HepG2 (cell line): Measurements from ENCODE around the gene CYP2J2. TPM values are rescaled to one million over a fixed set of nuclear protein-coding genes. Genes with fewer than 3 reads are reported as not detected.

ENCODE experiments used
- ATAC-seq: fragments of 200-7000 bp; cut with Tn5 transposase; 3 replicates; pipeline ENCODE4 v1.9.1; 2020; ENCODE audit warnings: mild to moderate bottlenecking, moderate library complexity
- BruUV-seq: library from RNA; stranded (reverse); fragments of 400-500 nt; replicated peaks from 2 replicates; lab custom pipeline; 2021; lab: Mats Ljungman, UMichigan
- CTCF ChIA-PET: fragments of 300-600 bp; formaldehyde crosslinking; extraction: SDS; loops from one replicate; lab custom pipeline; 2021; ENCODE audit warnings: low total read pairs, inconsistent platforms, low intra/inter-chr PET ratio; lab: Yijun Ruan, JAX
- POLR2A ChIA-PET: fragments of 350-600 bp; sonication (Branson Sonifier 250); formaldehyde crosslinking; loops from one replicate; lab custom pipeline; 2020; ENCODE audit warnings: antibody characterized with exemption, inconsistent platforms; lab: Yijun Ruan, JAX
- DNase-seq: peaks from one replicate; pipeline ENCODE4 v3.0.0-alpha.2; 2015; ENCODE audit warnings: low spot score
- FAIRE-seq: peaks from 3 replicates; lab custom pipeline; 2011; peaks lifted over from hg19 to GRCh38; lab: Jason Lieb, UNC
- H2AFZ ChIP-seq: one replicate; pipeline ENCODE4 v1.6.1; 2011; ENCODE audit warnings: low read length, inconsistent platforms
- H3K27ac ChIP-seq: fragments of 300-600 bp; 3 replicates; pipeline ENCODE4 v1.8.0; 2011; ENCODE audit warnings: mixed run types, mild to moderate bottlenecking, mixed read lengths, low read length, inconsistent platforms; ENCODE audit not compliant: insufficient read depth; ENCODE audit errors: extremely low read length
- H3K27me3 ChIP-seq, 2 experiments: fragments of 200-600 bp in 1 of 2; 2 replicates in 1 of 2; 3 replicates in 1 of 2; pipeline versions ENCODE4 v1.6.0 to v1.8.0; 2011; ENCODE audit warnings: low read length in 2 of 2, mild to moderate bottlenecking in 2 of 2, moderate library complexity in 2 of 2, inconsistent platforms in 1 of 2; ENCODE audit not compliant: insufficient read depth in 2 of 2, control insufficient read depth in 1 of 2
- H3K36me3 ChIP-seq, 2 experiments: fragments of 200-600 bp in 1 of 2; replicated peaks in 1 of 2; 2 replicates in 1 of 2; 3 replicates in 1 of 2; pipeline versions ENCODE4 v1.5.1 to v1.8.0; 2011; ENCODE audit warnings: low read length in 2 of 2, inconsistent platforms in 1 of 2; ENCODE audit not compliant: insufficient read depth in 2 of 2, control insufficient read depth in 1 of 2
- H3K4me1 ChIP-seq: 2 replicates; pipeline ENCODE4 v1.5.1; 2012; ENCODE audit warnings: low read length, inconsistent platforms; ENCODE audit not compliant: insufficient read depth
- H3K4me2 ChIP-seq: 2 replicates; pipeline ENCODE4 v1.6.0; 2011; ENCODE audit warnings: low read depth, low read length, inconsistent platforms
- H3K4me3 ChIP-seq, 3 experiments: fragments of 200-600 bp in 1 of 3; sonication (generic), shearing (Covaris generic) in 1 of 3; replicated peaks in 1 of 3; 2 replicates each; pipeline ENCODE4 v1.5.1; 2011 to 2016; ENCODE audit warnings: low read length in 3 of 3, inconsistent platforms in 2 of 3, low read depth in 2 of 3, mild to moderate bottlenecking in 2 of 3, control low read depth in 1 of 3, mixed read lengths in 1 of 3; ENCODE audit not compliant: insufficient read depth in 1 of 3
- H3K79me2 ChIP-seq: one replicate; pipeline ENCODE4 v1.6.1; 2011; ENCODE audit warnings: low read length, inconsistent platforms; ENCODE audit not compliant: insufficient read depth
- H3K9ac ChIP-seq: 2 replicates; pipeline ENCODE4 v1.6.0; 2011; ENCODE audit warnings: mild to moderate bottlenecking, low read depth, low read length, inconsistent platforms; ENCODE audit not compliant: insufficient read depth
- H3K9me3 ChIP-seq: 2 replicates; pipeline ENCODE4 v1.5.1; 2012; ENCODE audit warnings: mild to moderate bottlenecking, low read length
- H4K20me1 ChIP-seq: 2 replicates; pipeline ENCODE4 v1.6.0; 2011; ENCODE audit warnings: inconsistent platforms, mild to moderate bottlenecking, low read length, moderate library complexity; ENCODE audit not compliant: insufficient read depth
- BRF2 ChIP-seq: sonication (generic); formaldehyde crosslinking; IDR thresholded peaks from 2 replicates; pipeline ENCODE4 v1.8.1; 2022; ENCODE audit warnings: mild to moderate bottlenecking, missing genetic modification reagents
- KDM5B ChIP-seq: sonication (generic); formaldehyde crosslinking; IDR thresholded peaks from 2 replicates; pipeline ENCODE4 v1.4.0; 2020; ENCODE audit warnings: missing genetic modification reagents, mild to moderate bottlenecking, borderline replicate concordance
- RARA ChIP-seq: IDR thresholded peaks from 2 replicates; pipeline ENCODE4 v1.6.1; 2016; ENCODE audit warnings: missing genetic modification reagents, missing compliant biosample characterization
- SNRNP70 ChIP-seq: fragments of 200-400 bp; formaldehyde crosslinking; IDR thresholded peaks from 2 replicates; pipeline ENCODE4 v1.6.1; 2017; ENCODE audit warnings: mild to moderate bottlenecking, low read depth, low read length, moderate library complexity
- ZBTB42 ChIP-seq: sonication (generic); formaldehyde crosslinking; IDR thresholded peaks from 2 replicates; pipeline ENCODE4 v1.5.0; 2020; ENCODE audit warnings: mild to moderate bottlenecking, missing genetic modification reagents
- ZMAT5 ChIP-seq: sonication (generic); formaldehyde crosslinking; IDR thresholded peaks from 2 replicates; pipeline ENCODE4 v1.5.0; 2020; ENCODE audit warnings: mild to moderate bottlenecking, low read depth, missing genetic modification reagents, borderline replicate concordance
- ZNF142 ChIP-seq: sonication (generic); formaldehyde crosslinking; IDR thresholded peaks from 2 replicates; pipeline ENCODE4 v1.4.0; 2020; ENCODE audit warnings: missing genetic modification reagents
- ZNF232 ChIP-seq: sonication (generic); formaldehyde crosslinking; IDR thresholded peaks from 2 replicates; pipeline ENCODE4 v1.4.0; 2020; ENCODE audit warnings: missing genetic modification reagents, borderline replicate concordance
- ZNF468 ChIP-seq: sonication (generic); formaldehyde crosslinking; IDR thresholded peaks from 2 replicates; pipeline ENCODE4 v1.8.0; 2022; ENCODE audit warnings: mild to moderate bottlenecking, moderate library complexity, missing genetic modification reagents
- WGBS: methylation state at CpG from one replicate; pipeline ENCODE4 v1.1.6; 2017; ENCODE audit warnings: low lambda C conversion rate; 5-methylcytosine and 5-hydroxymethylcytosine counted together
- in situ Hi-C: cut with HindIII; loops from 2 replicates; pipeline ENCODE4 v1.10.0; 2017; ENCODE audit warnings: low pct_unique_long_range_greater_than_20kb; ENCODE audit not compliant: extremely low pct_ligation_motif_present
- intact Hi-C: fragments of 100-400 bp; cut with micrococcal nuclease; formaldehyde crosslinking; loops from one replicate; pipeline ENCODE4 v1.10.0; 2022; ENCODE audit not compliant: unreplicated experiment
- polyA plus RNA-seq, 8 experiments: library from polyadenylated mRNA; depleted of rRNA in 3 of 8; stranded (reverse) in 7 of 8; unstranded in 1 of 8; fragments of >200 nt; fragmentation: Illumina TruSeq in 4 of 8; extraction: Trizol in 4 of 8; gene quantifications; 2 replicates each; pipeline versions ENCODE4 v1.2.1 to v1.2.3, GENCODE V29; 2011 to 2016; ENCODE audit warnings: low read depth in 4 of 8, missing spikeins in 1 of 8, mixed read lengths in 1 of 8; ENCODE audit not compliant: insufficient read depth in 1 of 8
- total RNA-seq, 5 experiments: library from RNA; depleted of rRNA; stranded (reverse); fragments of >200 nt; fragmentation: Illumina TruSeq; extraction: Trizol; gene quantifications; 2 replicates each; pipeline ENCODE4 v1.2.3, GENCODE V29; 2016; ENCODE audit warnings: low read depth in 1 of 5

The CYP2J2 gene
- total and polyA plus RNA-seq, 2 of the 13 experiments (the other 11 are each of a cell fraction or from before 2014, with no cell fraction given): 2.1 to 5.9 TPM

- TF ChIP-seq ZNF142 (CRISPR knock-in tag): no peak
These were observed 74.5 kb downstream of the CYP2J2 start (continued) for GRCh38 chr1:59852117-59852516.

GRCh38 chr1:59846895-59847282, 79.7 kb downstream of the CYP2J2 start:
- BruUV-seq: no TSS peak
- no peak overlapping the region for H3K9ac ChIP-seq
- no peaks in the 10 kb centered on the region for H4K20me1 ChIP-seq
- H3K27ac ChIP-seq: no peak overlapping the region
- peaks cover 4 to 45% of the 10 kb centered on the region in 2 experiments for H3K36me3 ChIP-seq
- H3K4me1 ChIP-seq: peaks cover 1% of the 10 kb centered on the region; the same call in 1 of the 2 replicates
- H2AFZ ChIP-seq: no peak overlapping the region
- 99% methylated on average over 2 of the region's 2 CpGs for WGBS
- H3K9me3 ChIP-seq: no peaks in the 10 kb centered on the region
- FAIRE-seq (no peak), DNase-seq (no peak)
- no peaks in the 10 kb centered on the region for H3K27me3 ChIP-seq
- H3K4me2 ChIP-seq: no peak overlapping the region
- H3K4me3 ChIP-seq: no peak overlapping the region
- intact Hi-C loops: no loop called here
- no peak for TF ChIP-seq BRF2 (CRISPR knock-in tag)
- no peak for TF ChIP-seq ZMAT5
- no peak for TF ChIP-seq ZBTB42 (CRISPR knock-in tag)
- no peak for TF ChIP-seq RARA (CRISPR knock-in tag)
- no peak for TF ChIP-seq KDM5B
- TF ChIP-seq ZNF468 (CRISPR knock-in tag): no peak
- no peak for TF ChIP-seq SNRNP70
- no peak for TF ChIP-seq ZNF232
- TF ChIP-seq, all 625 proteins: peak for 0
- CTCF ChIA-PET: no interaction called here
- POLR2A ChIA-PET: no interaction called here
- no peak for ATAC-seq
- in situ Hi-C loops: no loop called here
- no peaks in the 10 kb centered on the region for H3K79me2 ChIP-seq
